Retinal pigment epithelial cell (primary cell): Measurements from ENCODE around the gene CD1B.

Experiments
- DNase-seq: peaks from one replicate; pipeline ENCODE4 v3.0.0-alpha.2; 2010; ENCODE audit warnings: low read depth
- H3K4me3 ChIP-seq: 2 replicates; pipeline ENCODE4 v1.5.1; 2011; ENCODE audit warnings: mild to moderate bottlenecking, low read length, control low read depth, moderate library complexity
- TF ChIP-seq, protein P1 (sequence below): conservative IDR thresholded peaks from 2 replicates; pipeline ENCODE4 v1.5.1; 2011; ENCODE audit warnings: low read depth, low read length, control low read depth, inconsistent platforms

The CD1B gene

GRCh38 chr1:158327481-158327880 lies 3.9 kb downstream of the CD1B start:
- DNase-seq: no peak
- H3K4me3 ChIP-seq: no peak overlapping the region
- TF ChIP-seq, protein P1, sequence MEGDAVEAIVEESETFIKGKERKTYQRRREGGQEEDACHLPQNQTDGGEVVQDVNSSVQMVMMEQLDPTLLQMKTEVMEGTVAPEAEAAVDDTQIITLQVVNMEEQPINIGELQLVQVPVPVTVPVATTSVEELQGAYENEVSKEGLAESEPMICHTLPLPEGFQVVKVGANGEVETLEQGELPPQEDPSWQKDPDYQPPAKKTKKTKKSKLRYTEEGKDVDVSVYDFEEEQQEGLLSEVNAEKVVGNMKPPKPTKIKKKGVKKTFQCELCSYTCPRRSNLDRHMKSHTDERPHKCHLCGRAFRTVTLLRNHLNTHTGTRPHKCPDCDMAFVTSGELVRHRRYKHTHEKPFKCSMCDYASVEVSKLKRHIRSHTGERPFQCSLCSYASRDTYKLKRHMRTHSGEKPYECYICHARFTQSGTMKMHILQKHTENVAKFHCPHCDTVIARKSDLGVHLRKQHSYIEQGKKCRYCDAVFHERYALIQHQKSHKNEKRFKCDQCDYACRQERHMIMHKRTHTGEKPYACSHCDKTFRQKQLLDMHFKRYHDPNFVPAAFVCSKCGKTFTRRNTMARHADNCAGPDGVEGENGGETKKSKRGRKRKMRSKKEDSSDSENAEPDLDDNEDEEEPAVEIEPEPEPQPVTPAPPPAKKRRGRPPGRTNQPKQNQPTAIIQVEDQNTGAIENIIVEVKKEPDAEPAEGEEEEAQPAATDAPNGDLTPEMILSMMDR: no peak

GRCh38 chr1:158324395-158324794 lies 6.9 kb downstream of the CD1B start:
- no peak for DNase-seq
- H3K4me3 ChIP-seq: no peak overlapping the region
- TF ChIP-seq, protein P1: no peak

DNA sequence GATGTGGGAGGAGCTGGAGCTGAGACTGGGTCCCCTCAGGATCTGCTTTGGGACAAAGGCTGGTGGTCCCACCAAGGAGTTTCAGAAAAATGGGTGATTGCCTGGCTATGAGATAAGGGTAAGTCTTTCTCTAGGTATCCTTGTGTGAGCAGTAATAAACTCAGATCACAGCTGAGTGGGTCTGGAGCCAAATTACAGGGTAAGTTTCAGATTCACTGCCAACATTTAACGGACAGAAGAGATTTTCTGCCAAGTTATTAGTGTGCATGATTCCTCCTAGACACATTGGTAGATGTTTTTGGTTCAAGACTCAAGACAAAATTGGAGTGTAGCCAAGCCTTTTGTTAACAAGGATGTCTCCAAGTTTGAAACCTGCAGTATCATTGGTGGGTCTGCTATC lies 7.5 kb downstream of the CD1B start:
- H3K4me3 ChIP-seq: no peak overlapping the region
- TF ChIP-seq, protein P1: no peak
- DNase-seq: no peak

- no peak overlapping the region for H3K4me3 ChIP-seq
- TF ChIP-seq, protein P1: no peak
- DNase-seq: no peak
Measured at GRCh38 chr1:158311066-158311465, 20.3 kb downstream of the CD1B start.

DNA sequence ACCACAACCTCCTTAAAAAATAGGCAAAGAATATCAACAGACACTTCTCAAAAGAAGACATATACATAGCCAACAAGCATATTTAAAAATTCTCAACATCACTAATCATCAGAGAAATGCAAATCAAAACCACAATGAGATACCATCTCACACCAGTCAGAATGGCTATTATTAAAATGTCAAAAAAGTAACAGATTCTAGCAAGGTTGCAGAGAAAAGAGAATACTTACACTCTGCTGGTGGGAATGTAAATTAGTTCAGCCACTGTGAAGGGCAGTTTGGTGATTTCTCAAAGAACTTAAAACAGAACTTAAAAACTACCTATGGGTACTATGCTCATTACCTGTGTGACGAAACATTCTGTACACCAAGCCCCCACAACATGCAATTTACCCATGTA lies 20.7 kb downstream of the CD1B start:
- DNase-seq: no peak
- TF ChIP-seq, protein P1: no peak
- no peak overlapping the region for H3K4me3 ChIP-seq

DNA sequence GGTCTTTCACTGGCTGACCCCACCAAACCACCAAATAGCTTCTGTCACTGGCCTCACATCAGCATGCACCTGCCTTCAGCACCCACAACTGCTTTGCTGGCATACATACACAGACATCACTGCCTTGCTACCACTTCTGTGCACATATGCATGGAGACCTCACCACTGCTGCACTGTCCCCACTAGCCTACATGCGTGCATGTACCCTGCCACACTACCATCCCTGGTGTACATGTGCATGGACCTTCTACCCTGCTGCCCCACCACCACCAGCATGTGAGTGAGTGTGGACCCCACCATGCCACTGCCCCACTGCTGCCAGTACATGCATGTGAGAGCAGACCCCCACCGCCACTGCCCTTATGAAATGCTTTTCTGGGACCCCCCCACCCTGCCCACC lies 35.5 kb downstream of the CD1B start:
- no peak for DNase-seq
- TF ChIP-seq, protein P1: no peak

DNA sequence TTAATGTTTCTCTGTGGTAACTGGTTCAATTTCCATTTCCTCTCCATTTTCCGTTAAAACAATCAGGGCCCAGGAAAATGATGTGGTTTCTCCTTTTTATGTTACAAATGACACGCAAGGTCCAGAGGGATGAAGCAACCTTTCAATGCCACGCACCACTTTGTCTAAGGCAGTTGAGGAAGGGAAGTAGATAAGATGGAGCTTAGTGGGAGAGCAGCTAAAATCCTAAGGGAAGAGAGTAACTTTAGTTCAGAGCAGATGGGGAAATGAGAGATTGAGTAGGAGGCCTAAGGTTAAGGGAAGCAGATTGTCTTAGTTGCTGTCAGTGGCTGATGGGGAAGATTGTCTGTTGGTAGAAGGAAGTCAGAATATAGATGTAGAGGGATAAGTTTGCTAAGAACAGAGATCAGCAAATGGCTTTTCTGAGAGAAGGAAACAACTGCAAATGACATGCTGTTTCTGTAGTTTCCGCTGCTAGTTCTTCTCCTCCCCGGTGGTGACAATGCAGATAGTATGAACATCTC lies 40.9 kb downstream of the CD1B start:
- TF ChIP-seq, protein P1: no peak
- no peak for DNase-seq
- H3K4me3 ChIP-seq: no peak overlapping the region

More for the DNA sequence above, 35.5 kb downstream of the CD1B start:
- H3K4me3 ChIP-seq: no peak overlapping the region
